Activated T-cell treated with anti-CD3 and anti-CD28 coated beads for 48 hours (primary cell): ENCODE data around the gene DIP2A.

ENCODE experiments used
- DNase-seq: peaks from one replicate; pipeline ENCODE4 v3.0.0-alpha.2; 2020; ENCODE audit warnings: low read depth

Gene DIP2A

DNA sequence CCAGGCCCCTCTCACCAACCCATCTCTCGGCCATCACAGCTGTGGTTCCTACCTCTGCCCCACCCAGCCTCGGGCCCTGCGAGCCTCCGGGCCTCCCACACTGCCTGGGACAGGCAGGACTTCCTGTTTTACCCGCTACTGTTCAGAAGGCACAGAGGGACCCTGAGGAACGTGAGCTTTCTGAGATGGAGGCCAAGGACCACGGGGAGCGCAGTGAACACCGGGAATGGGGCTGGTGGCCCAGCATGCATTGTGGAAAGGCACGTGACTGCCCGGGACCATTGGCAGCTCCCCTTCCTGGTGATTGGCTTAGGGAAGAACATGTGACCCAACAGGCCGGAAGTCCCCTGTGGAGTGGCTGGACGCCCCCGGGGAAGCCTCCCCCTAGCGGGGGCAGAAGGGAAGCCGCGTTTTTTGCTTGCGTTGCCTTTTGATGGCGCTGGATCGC lies 139.2 kb downstream of the DIP2A start:
- no peak for DNase-seq

- DNase-seq: no peak
Measured at GRCh38 chr21:46598581-46599572, 140.2 kb downstream of the DIP2A start.

DNA sequence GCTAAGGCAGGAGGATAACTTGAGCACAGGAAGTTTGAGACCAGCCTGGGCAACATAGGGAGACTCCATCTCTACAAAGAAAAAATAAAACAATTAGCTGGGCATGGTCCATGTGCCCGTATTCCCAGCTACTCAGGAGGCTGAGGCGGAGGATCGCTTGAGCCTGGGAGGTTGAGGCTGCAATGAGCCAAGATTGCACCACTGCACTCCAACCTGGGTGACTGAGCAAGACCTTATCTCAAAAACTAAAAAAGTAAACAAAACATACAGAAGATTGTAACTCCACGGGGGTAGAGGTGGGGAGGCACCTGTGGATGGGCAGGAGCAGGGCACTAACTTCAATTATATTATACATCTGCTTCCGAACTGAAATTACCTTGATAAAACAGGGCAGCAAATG lies 141.6 kb downstream of the DIP2A start:
- no peak for DNase-seq

GRCh38 chr21:46600978-46601377 lies 142.3 kb downstream of the DIP2A start:
- DNase-seq: no peak

DNA sequence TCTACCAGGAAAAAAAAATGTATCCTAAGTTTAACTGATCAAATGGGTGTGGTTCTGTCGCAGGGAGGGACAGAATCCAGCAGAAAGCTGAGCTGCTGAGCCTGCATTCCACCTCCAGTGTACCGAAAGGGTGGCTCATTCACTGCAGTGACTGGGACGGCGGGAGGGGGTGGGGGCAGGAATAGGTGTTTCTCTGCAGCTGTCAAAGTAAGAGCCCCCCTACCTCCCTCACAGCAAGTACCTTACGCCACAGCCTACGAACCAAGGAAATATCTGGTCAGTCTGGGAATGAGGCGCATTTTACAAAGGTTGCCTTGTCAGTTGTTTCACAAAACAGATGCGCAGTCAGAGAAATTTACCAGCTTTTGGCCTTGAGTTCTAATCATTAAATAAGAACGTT lies 144.5 kb downstream of the DIP2A start:
- no peak for DNase-seq

DNA sequence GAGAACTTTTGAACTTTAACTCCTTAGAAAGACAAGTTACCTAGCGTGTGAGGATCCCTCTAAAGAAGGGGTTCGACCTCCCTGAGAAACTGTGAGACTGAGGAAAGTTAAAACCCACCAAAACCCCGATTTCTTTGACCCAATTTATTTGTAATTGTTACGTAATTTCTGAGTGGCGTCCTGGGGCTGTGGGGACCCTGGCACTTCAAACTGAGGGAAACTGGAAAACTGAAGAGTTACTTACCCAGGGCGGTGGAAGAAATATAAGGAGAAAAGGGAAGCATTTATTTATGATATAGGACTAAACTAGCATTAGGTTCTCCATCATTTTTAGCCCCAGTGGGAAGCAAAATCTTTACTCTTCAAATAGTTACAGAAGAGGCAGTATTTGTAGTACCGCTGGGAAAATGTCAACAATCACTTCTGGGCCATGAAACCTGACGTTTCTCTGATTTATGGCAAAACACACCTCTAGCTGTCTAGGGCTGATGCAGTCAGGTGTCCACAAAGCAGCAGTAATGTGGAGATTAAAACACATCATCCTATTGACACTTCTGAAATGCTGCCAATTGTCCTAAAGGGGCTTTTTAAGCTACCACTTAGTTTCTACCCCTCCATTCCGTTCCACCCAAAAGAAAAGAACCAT lies 145.8 kb downstream of the DIP2A start:
- no peak for DNase-seq

DNA sequence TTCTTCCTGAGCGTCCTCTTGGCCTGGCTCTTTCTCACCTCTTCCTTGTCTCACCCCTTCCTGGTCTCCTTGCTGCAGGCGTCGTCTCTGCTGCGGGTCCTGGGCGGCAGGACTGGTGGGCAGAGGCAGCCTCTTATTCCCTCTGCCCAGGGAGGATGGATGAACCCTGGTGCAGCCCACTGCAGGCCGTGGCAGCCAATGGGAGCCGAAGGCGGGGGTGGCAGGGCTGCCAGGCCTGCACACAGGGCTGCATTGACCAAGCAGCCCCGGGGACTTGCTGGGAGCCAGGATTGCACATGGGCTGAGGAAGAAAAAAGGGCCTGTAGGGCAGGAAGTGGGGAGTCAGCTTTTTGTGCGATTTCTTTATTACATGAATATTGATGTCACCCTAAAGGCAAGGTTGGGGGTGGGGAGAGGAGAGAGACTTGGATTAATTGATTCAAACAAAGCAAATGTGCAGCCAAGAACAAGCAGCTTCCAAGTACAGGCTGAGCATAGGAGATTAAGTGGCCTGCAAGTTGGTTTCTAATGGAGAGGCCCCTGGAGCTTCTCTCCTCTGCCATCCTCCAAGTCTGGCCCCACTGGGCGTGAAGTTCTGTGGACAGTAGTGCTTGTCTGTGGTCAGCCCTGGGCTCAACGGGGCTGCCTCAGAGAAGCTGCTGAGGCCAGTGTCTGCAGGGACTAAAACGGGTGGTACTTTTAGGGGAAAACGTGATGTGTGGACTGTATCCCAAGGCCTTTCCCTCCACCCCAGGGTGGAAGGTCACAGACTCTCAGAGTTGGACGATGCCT lies 146.5 kb downstream of the DIP2A start, which contains the start of gene S100B:
Gene S100B, minus strand, starts transcription at position 108 of the 792 bp plus-strand sequence. CDS start 2,667 bp downstream, outside the sequence.
- DNase-seq: no peak

DNA sequence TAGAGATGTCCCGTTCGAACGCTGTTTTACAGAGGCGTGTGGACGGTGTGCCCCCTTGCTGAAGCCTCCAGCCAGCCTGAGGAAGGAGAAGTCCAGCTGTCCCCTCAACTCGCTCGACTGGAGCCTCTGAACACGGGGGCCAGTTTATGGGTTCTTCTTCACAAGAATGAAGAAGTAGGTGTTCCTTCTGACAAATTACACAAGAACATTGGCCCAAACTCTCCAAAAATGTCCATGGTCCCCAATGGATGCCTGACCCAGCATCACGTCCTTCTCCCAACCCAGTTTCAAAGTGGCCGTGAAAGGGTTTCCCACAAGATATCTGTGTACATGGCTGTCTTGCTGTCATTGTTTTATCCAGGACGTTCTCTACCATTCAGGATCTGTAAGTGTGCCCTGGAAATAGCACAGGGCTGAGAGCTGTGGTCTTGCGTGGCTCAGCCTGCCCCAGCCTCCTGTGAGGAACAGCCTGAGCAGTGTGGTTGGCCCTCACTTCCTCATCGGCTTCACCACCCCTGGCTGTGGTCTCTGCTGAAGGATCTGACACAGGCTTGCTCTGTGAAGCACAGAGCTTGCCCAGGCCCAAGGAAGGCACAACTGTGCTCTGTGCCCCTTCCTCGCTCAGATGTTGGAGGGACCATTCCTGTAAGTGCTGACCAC lies 147.2 kb downstream of the DIP2A start:
- no peak for DNase-seq

DNA sequence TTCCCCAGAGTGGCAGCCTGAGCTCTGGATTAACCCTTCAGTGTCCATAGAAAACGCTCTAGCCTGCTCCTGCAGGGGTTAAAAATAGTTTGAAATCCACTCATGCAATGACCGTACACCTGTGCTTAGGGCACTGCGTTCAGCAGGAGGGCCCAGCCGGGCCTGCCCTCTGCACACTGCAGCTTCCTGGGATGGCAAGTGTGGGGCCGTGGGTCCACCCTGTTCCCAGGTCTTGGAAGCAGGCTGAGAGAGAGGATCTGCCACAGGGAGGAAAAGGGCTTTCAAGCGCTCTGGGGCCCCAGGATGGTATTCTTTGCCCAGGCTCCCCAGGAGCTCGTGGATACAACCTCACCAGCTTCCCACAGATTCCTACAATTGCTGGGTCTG lies 147.7 kb downstream of the DIP2A start:
- DNase-seq: no peak

DNA sequence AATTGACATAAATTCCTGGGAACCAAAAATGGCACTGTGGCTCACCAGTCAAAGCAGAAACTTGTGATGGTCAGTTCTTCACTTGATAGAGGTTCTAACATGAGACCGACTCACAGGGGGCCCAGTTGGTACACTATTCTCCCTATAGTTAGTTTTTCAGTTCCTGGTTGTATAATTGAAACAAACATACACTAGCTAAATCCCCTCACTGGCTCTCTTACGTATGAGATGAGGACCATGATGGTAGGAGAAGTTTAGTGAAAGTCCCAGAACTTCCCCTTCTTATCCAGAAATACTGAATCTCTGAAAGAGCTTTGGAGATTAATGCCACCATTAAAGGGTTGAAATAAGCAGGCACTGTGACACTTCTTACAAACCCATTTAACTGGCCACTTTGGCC lies 148.9 kb downstream of the DIP2A start:
- DNase-seq: no peak

GRCh38 chr21:46608672-46609111 lies 150.0 kb downstream of the DIP2A start:
- no peak for DNase-seq

- no peak for DNase-seq
Measured at GRCh38 chr21:46610018-46610701, 151.5 kb downstream of the DIP2A start.

DNA sequence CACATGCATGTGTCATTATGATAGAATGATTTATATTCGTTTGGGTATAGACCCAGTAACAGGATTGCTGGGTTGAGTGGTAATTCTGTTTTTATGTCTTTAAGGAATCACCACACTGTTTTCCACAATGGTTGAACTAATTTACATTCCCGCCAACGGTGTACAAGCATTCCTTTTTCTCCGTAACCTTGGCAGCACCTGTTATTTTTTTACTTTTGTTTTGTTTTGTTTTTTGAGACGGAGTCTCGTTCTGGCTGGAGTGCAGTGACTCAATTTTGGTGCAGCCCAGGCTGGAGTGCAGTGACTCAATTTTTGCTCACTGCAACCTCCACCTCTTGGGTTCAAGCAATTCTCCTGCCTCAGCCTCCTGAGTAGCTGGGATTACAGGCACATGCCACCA lies 154.7 kb downstream of the DIP2A start:
- no peak for DNase-seq

- no peak for DNase-seq
Measured at GRCh38 chr21:46616050-46616449, 157.4 kb downstream of the DIP2A start.

GRCh38 chr21:46616656-46617055 lies 158.0 kb downstream of the DIP2A start:
- no peak for DNase-seq

GRCh38 chr21:46617267-46618051 lies 158.8 kb downstream of the DIP2A start:
- no peak for DNase-seq

- DNase-seq: no peak
Measured at GRCh38 chr21:46618738-46619379, 160.2 kb downstream of the DIP2A start.
